SH-SY5Y (cell line): ENCODE data around the gene LRBA.

Experiments used
- GATA2 ChIP-seq: IDR thresholded peaks from 2 replicates; pipeline ENCODE4 v1.6.1; 2011; ENCODE audit warnings: mild to moderate bottlenecking, low read depth, low read length
- GATA3 ChIP-seq: IDR thresholded peaks from 2 replicates; pipeline ENCODE4 v1.6.1; 2011; ENCODE audit warnings: low read depth, mild to moderate bottlenecking, low read length, moderate library complexity

- no peak for TF ChIP-seq GATA2
- TF ChIP-seq GATA3, result no peak
Observed at GRCh38 chr4:150395872-150396271, 619.2 kb downstream of the LRBA start.
